Measurements from ENCODE around the gene ALDOC.

- TF ChIP-seq EZH2 (IDR thresholded peaks at IDR 0.05; ENCODE audit: borderline replicate concordance, low read length) (no peak), CTCF (conservative IDR thresholded peaks at IDR 0.05 in 1 of 2, IDR thresholded peaks at IDR 0.05 in 1 of 2; ENCODE audit: extremely low read depth in 1 of 2, insufficient read depth in 1 of 2, low read depth in 1 of 2, low read length in 2 of 2) (no peak)
These were observed 4.2 kb downstream of the ALDOC start for GRCh38 chr17:28572259-28573039.

Measured in mammary epithelial cell (primary cell).